Activated CD4-positive, alpha-beta T cell treated with anti-CD3 and anti-CD28 coated beads, Interleukin-2, amount 50 U/mL, for 1 hour (primary cell): Measurements from ENCODE around the gene DOCK2.
"Not testable (repeated sequence)": the region's sequence is repeated elsewhere in the genome, so short reads cannot be mapped to it uniquely, and the experiment has no call there.

Experiments used
- DNase-seq: peaks from one replicate; pipeline ENCODE4 v3.0.0-alpha.2; 2020

The DOCK2 gene

DNA sequence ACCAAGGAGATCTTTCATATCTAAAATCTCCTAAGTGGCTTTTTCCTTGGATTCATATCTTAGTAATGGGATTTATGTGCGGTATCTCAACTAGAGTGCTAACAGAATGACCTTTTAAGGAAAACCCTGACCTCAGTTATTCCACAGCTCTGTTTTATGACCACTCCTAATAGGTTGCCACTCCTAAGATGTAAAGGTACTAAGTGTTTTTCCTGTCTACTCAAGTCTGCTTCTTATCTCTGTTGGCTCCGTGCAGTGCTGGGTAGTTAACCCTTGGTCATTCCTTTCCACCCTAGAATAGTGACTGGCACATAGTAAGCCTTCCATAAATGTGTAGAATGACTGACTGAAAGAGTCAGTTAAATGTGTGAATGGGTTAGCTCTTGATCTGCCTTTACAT is 161.4 kb downstream of the DOCK2 start:
- no peak for DNase-seq

- no peak for DNase-seq
Observed at GRCh38 chr5:169798906-169799660, 162.0 kb downstream of the DOCK2 start.

DNA sequence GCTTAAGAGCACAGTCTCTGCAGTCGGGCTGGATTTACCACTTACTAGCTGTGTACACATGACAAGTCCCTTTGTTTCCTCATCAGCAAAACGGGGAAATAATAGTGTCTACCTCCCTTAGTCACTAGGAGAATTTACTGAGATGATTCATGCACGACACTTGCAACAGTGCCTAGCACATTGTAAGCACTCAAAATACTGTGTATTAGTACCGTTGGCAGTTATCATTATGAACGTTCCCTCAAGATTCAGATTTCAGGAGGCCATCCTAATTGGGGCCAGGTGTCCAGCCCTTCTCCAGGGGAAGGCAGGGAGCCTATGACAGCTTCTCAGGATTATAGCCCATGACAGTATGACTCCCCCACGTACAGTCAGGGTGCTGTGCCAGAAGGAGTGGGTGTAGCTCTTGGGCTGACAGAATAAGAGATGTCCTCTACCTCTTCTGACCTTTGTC is 164.3 kb downstream of the DOCK2 start:
- DNase-seq, result no peak

DNA sequence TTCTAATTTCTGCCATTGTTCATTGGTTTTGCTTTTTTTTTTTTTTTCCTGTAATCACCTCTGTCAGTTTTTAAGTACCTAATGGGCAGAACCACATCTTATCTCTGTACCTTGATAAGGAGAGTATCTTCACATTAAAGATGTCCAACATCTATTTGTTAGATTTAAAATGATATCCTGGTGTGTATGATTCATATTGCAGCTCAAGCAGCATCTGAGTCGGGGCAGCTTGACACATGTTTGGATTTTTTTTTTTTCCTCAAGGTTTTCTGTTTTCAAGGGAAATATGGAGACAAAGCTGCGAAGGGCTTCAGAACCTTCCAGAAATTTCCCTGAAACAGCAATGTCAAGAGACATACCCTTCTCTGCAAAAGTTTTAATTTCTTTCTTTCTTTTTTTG is 164.7 kb downstream of the DOCK2 start:
- no peak for DNase-seq

DNA sequence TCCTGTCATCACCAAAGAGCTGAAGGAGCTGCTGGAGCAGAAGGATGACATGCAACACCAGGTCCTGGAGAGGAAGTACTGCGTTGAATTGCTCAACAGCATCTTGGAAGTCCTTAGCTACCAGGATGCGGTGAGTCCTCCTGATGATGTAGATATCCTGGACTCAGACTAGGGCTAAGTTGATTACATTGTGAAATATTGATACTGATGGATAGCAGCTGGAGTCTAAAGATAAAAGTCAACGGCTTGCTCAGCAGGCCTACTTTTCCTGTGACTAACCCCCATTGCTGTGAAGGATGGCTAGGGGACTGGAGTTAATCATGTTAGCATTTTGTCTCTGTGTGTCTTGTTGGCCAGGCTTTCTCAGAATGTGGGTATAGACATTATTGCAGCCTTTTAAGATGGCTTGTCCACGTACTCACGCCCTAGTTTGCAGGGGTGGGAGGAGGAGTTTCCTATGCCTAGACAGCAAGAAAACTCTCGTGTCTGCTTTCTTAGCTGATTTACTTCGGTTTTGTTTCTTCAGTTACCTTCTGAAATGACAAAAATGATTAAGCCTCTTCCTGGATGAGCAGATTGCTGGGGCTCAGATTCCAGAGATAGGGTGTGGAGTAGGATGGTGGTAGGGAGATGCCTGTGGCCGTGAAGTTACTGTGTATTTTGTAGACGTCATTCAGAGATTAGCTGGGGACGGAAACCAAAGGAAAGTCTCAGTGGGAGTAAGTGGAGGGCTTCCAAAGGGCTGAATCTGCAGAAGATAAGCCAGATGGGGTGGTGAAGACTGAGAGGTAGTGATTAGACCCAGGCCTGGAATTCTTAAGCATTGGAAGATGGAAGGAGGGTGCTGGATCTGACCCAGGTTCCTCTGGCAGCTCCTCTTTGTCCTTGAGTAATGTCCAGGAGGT is 166.3 kb downstream of the DOCK2 start:
- DNase-seq, result no peak

DNA sequence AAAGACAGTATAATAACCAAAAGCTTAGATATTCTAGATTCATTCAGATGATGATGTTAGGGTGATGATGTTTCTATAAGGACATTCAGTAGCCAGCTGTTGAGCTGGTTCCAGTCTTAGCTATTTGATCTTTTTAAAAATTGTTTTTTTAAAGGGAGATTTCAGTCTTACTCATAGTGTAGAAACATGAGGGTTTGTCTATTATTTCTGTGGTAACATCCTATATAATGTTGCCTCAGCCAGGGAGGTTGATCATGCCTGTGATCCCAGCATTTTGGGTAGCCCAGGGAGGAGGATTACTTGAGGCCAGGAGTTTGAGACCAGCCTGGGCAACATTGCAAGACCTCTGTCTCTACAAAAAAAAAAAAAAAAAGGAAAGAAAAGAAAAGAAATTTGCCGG is 167.8 kb downstream of the DOCK2 start:
- DNase-seq, result no peak

GRCh38 chr5:169805527-169805934 is 168.5 kb downstream of the DOCK2 start:
- DNase-seq, result no peak

- DNase-seq, result no peak
Observed at GRCh38 chr5:169805937-169806700, 169.0 kb downstream of the DOCK2 start.

DNA sequence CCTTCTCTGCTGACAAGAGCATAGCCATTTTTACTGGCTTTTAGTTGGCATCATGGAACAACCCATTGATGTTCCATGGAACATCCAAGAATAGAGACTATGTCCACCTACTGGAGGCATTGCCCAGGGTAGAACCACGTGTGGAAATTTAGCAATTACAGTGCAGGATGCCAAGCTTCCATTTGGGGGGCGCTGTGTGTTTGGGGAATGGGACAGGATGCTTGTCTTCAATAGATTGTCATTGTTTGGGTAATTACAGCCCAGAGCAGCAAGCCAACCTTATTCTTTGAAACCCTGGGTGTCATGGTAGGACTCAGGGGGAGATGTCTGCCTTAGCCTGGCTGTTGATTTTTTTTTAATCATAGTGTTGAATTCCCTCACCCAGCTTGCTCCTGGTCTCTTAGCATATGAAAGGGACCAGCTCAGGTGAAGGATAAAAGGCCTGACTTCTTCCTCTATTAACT is 171.1 kb downstream of the DOCK2 start:
- no peak for DNase-seq

GRCh38 chr5:169808880-169809279 is 171.8 kb downstream of the DOCK2 start:
- not testable (repeated sequence) for DNase-seq

- no peak for DNase-seq
Observed at GRCh38 chr5:169809281-169809680, 172.2 kb downstream of the DOCK2 start.

DNA sequence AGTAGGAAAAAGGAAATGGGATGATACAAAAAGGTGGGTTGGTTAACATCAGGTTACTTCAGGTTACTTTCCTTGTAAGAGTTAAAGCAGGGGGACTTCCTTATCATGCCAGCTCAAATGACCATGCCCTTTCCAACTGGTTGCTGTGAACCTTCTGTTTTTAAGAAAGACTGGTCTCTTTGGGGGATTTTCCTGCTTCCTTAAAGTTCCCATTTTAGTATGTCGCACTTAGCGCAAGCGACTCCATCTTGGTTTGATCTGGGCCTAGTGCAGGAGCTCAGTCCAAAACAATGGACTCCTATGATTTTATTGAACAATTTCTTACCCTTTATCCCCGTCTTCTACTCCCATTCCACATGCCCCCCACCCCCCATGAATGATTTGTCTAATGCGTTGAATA is 173.4 kb downstream of the DOCK2 start:
- DNase-seq, result no peak

- no peak for DNase-seq
Observed at GRCh38 chr5:169811023-169811422, 173.9 kb downstream of the DOCK2 start.

- no peak for DNase-seq
Observed at GRCh38 chr5:169811680-169812079, 174.6 kb downstream of the DOCK2 start.

GRCh38 chr5:169812786-169813185 is 175.7 kb downstream of the DOCK2 start:
- DNase-seq, result no peak

DNA sequence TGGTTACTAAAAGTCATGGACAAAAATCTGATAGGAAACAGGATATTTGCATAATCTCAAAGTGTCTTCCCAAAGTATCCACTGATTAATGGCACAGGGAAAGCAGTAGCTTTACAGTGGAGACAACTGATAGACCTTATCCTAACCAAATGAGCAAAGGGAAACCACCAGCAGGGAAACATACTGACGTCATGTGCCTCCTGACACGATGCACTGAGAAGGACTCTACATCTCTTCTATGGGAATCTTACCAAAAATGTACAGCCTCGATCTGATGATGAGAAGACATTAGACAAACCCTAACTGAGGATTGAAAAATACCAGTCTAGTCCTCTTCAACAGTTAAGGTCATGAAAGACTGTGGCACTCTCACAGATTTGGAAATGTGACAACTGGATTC is 177.0 kb downstream of the DOCK2 start:
- DNase-seq, result no peak

DNA sequence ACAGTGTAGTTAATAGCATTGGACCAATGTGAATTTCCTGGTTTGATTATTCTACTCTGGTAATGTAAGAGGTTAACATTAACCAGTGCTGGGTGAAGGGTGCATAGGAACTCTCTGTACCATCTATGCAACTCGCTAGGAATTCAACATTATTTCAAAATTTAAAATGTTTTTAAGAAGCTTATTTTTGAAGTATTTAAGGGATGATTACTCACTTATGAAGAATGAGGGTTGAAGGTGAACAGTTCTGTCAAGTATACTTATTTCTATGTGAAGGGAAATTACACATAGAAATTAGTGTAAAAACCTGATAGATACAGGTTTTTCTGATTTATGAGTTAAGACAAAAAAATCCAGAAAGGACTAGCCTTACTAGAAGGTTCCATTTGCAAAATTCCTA is 177.4 kb downstream of the DOCK2 start:
- DNase-seq, result no peak

GRCh38 chr5:169817031-169817430 is 180.0 kb downstream of the DOCK2 start:
- DNase-seq, result no peak

GRCh38 chr5:169826618-169827017 is 189.5 kb downstream of the DOCK2 start:
- no peak for DNase-seq

DNA sequence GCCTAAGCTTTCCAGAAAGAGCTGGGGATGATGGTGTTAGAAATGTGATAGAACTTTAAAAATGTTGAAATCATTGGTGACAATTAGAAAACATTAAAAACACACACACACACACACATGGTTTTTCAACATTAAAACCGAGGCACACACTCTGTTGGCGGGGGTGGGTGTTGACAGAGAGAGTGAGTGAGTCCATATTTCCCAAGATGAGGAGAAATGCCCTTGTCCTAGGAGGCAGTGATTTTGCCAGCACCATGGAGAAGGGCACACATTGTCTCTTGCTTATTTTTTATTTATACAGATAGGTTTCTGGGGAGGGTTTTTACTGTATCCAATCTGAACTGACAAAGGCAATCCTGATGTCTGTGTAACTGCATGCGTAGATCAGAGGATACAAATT is 190.7 kb downstream of the DOCK2 start:
- DNase-seq, result no peak

- no peak for DNase-seq
Observed at GRCh38 chr5:169828385-169828784, 191.3 kb downstream of the DOCK2 start.

DNA sequence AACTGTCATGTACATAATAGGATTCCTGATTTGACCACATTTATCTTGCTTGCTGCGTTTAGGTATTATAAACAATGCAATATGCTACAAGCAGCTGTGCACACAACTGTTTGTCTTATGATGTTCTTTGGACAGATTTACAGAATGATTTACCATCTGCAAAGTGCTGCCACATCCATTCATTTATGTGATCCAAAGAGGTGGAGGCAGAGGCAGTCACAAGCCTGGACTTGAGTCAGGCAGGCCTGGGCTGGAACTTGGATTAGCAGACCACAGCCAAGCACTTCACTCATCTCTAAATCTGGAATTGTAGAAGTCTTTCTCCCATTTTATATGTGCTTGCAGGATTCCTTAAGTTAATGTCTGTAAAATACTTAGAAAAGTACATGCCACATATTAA is 194.3 kb downstream of the DOCK2 start:
- no peak for DNase-seq

- no peak for DNase-seq
Observed at GRCh38 chr5:169832304-169832703, 195.2 kb downstream of the DOCK2 start.
